Measurements from ENCODE around the gene MGST1.

The MGST1 gene

GRCh38 chr12:16347391-16348298, at the start of gene MGST1:
MGST1 (plus strand) TSS chr12:16347645; CDS start chr12:16354253, 6,608 bp downstream.
- no peak for DNase-seq

- DNase-seq: no peak
Measured at GRCh38 chr12:16299403-16299802, 48.0 kb upstream of the MGST1 start.

- no peak for DNase-seq
Measured at GRCh38 chr12:16300122-16300521, 47.3 kb upstream of the MGST1 start.

DNA sequence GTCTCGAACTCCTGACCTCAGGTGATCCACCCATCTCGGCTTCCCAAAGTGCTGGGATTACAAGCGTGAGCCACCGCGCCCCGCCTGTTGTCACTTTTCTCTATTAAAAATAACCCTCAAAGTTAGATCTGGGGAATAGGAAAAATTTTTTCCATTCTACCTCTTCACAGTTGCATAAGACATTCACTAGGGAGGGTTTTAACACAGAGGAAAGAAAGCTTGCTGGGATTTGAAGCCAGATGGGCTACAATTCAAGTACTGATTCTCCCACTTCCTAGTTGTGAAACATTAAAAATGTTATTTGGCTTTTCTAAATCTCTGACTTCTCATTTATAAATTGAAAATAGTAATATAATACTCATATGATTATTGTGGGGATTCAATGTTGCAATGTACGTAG, 46.7 kb upstream of the MGST1 start:
- DNase-seq: no peak

DNA sequence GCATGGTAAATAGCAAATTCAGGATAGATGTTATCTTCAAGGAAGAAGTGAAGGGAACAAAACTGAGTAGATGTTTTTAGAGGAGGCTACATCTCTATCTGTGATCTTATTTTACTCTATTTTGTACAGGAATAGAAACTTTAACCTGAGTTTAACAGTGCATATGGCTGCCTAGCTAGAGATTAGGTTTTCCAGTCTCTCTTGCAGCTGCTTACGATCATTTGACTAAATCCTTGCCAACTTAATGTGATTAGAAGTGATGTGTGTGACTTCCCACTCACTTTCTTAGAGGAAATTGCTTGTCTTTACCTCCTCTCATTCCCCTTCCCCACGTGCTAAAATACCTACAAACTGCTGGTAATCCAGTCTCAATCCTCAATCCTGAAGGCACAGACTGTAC, 43.5 kb upstream of the MGST1 start:
- no peak for DNase-seq

GRCh38 chr12:16307856-16308475, 39.5 kb upstream of the MGST1 start:
- peak; percentile 63 for DNase-seq

- DNase-seq: no peak
Measured at GRCh38 chr12:16310934-16311333, 36.5 kb upstream of the MGST1 start.

DNA sequence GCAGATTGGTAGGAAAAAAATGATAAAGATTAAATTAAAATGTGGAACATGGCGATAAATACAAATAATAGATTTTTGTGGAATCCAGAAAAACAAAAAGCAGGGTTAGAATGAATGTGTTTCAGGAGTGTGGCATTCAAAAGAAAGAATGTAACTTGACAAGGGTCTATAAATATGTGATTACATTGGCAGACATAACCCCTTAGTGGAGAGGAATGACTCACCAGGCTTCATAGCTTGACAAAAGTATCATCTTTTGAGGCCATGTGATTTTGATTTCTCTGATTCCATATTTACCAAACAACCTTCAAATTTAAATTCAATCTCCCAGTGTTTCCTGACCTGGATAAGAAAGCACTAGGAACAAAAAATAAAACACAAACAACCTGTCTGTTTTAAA, 24.4 kb upstream of the MGST1 start:
- no peak for DNase-seq

DNA sequence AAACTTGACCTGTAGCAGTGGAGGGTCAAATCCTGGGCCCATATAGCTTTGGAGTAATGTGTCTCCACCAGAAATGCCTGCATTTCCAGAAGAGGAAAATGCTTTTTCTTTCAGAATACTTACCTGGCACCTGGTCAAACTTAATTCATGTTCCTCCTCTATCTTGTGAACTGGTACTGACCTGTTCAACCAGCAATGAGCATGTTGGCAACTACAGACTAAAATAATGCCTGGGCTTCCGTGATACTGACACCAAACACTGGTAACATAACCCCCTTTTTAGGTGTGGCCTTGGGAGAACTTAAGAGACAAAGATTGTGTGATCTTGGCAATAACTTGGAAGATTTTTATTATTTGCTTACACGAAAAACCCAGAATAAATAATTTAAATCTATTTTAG, 23.8 kb upstream of the MGST1 start:
- DNase-seq: no peak

GRCh38 chr12:16324272-16324671, 23.2 kb upstream of the MGST1 start:
- DNase-seq: no peak

- no peak for DNase-seq
Measured at GRCh38 chr12:16324772-16325171, 22.7 kb upstream of the MGST1 start.

GRCh38 chr12:16325426-16325825, 22.0 kb upstream of the MGST1 start:
- no peak for DNase-seq

DNA sequence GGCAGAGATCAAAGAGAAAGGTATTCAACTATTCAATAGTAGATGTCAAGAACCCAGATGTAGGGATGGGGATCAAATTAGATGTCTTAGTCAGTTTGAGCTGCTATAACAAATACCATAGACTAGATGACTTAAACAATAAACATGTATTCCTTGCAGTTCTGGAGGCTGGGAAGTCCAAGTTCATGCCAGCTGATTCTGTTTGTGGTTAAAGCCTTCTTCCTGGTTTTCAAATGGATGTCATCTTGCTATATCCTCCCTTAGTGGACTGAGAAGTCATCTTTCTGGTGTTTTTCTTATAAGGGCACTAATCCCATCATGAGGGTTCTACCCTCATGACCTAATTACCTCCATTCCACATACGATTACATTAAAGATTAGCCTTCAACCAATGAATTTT, 19.5 kb upstream of the MGST1 start:
- no peak for DNase-seq

- DNase-seq: no peak
Measured at GRCh38 chr12:16329594-16329993, 17.9 kb upstream of the MGST1 start.

- DNase-seq: no peak
Measured at GRCh38 chr12:16330560-16330959, 16.9 kb upstream of the MGST1 start.

GRCh38 chr12:16331998-16332397, 15.4 kb upstream of the MGST1 start:
- no peak for DNase-seq

DNA sequence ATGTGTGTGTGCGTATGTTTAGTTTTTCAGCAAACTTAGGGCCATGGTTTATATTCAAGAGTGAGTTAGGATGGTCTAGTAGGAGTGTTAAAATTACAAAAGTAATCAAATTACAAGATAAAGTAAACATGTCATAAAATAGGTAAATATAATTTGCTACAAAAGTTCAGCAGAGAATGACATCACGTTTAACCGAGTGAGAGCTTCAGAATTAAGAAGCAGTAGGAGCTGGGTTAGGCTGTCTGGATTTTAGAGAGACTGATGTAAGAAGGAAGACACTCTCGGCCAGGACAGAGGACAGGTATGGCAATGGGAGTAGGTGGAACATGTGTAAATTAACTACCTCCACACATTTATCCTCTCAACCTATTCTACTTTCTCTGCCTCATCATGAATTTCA, 11.6 kb upstream of the MGST1 start:
- DNase-seq: no peak

GRCh38 chr12:16344269-16344668, 3.2 kb upstream of the MGST1 start:
- DNase-seq: no peak

DNA sequence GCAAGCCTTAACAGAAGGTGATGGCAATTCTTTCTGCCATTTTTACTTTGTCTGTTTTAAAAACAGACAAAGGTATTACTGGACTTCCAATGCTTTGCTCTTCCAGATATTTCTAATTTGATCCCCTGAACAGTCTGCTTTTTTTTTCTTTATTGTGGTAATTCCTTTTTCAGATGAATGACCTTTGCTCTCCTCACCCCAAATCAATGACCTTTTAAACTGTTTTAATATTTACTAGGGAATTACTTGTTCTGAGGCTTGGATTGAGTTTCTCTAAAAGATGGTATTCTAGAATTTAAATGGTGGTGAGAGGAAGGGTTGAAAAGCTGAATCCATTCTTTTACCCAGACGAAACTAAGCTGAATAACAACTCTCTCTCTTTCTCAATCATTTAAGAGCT, 2.3 kb upstream of the MGST1 start:
- DNase-seq: no peak

DNA sequence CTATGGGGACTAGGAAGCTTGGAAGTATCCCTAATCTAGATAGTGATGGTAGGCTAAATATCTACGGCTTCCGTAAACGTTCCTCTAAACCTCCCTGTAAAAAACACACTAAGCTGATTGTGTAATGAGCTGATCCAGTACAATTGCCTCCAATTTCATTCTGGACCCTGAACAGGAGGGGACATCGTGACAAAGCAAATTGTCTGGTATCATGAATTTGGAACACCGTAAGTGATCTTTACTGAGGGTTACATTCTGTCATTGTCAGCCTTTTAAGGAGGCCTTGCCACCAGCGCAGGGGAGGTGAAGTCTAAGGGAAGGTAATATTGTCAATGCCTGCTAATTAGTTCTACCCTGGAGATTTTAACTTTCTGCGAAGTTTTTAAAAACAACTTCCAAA, 487 bp upstream of the MGST1 start:
- no peak for DNase-seq

- no peak for DNase-seq
Measured at GRCh38 chr12:16348435-16349130, 1.1 kb downstream of the MGST1 start.

DNA sequence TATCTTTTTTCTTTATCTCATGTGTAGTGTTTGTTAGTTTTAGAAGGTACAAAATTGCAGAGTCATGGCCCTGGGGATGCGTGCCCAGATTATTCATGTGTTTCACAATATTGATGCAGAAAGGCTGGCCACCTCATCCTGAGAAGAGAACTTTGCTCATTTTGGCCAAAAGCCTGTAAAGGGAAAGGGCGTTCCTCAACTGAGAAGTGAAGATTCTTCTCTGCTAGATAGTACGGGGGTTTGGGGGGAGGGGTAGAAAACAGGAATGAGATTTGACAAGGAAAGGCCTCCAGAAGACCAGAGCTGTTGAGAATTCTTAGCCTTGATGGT, 1.7 kb downstream of the MGST1 start:
- no peak for DNase-seq

GRCh38 chr12:16350682-16351081, 3.2 kb downstream of the MGST1 start:
- no peak for DNase-seq

- no peak for DNase-seq
Measured at GRCh38 chr12:16352481-16352880, 5.0 kb downstream of the MGST1 start.
